Psoas muscle (tissue), 8 donors: Measurements from ENCODE around the gene PRKD2. TPM values are rescaled to one million over a fixed set of nuclear protein-coding genes. Genes with fewer than 3 reads are reported as not detected.

Source experiments
- ATAC-seq, 4 donors: fragments of 200-7000 bp; cut with Tn5 transposase; one replicate each; pipeline ENCODE4 v1.9.1; 2020; ENCODE audit warnings: moderate library complexity in 3 of 4, mild to moderate bottlenecking in 2 of 4
- DNase-seq, 2 donors: peaks; one replicate each; pipeline ENCODE4 v3.0.0-alpha.2; 2020
- H3K27ac ChIP-seq: fragments of 200-600 bp; one replicate; pipeline ENCODE4 v1.8.0; 2022
- H3K27me3 ChIP-seq, 3 donors: fragments of 200-600 bp in 1 of 3; one replicate each; pipeline versions ENCODE4 v1.6.1 to v1.8.0; 2013 to 2022; ENCODE audit warnings: low read length in 2 of 3, mild to moderate bottlenecking in 2 of 3, moderate library complexity in 1 of 3; ENCODE audit not compliant: insufficient read depth in 3 of 3
- H3K36me3 ChIP-seq, 2 donors: fragments of 200-600 bp in 1 of 2; one replicate each; pipeline versions ENCODE4 v1.6.1 to v1.8.0; 2013 to 2022; ENCODE audit warnings: low read depth in 1 of 2, mild to moderate bottlenecking in 1 of 2, moderate library complexity in 1 of 2; ENCODE audit not compliant: insufficient read depth in 1 of 2
- H3K4me1 ChIP-seq: fragments of 200-600 bp; one replicate; pipeline ENCODE4 v1.8.0; 2022
- H3K4me3 ChIP-seq: fragments of 200-600 bp; one replicate; pipeline ENCODE4 v1.8.0; 2022; ENCODE audit warnings: mild to moderate bottlenecking
- H3K9me3 ChIP-seq: fragments of 200-600 bp; one replicate; pipeline ENCODE4 v1.8.0; 2022
- WGBS, 3 donors: extraction: QIAGEN DNeasy Blood & Tissue Kit; methylation state at CpG; one replicate each; pipeline versions ENCODE4 v1.1.6 to v1.1.7; 2013; 5-methylcytosine and 5-hydroxymethylcytosine counted together
- intact Hi-C, 2 donors: fragments of 100-400 bp; cut with DNase I; formaldehyde crosslinking; loops; one replicate each; pipeline versions ENCODE4 v1.11.0 to v1.14.2; 2022
- polyA plus RNA-seq, 3 donors: library from polyadenylated mRNA; stranded (reverse); fragments of 200-250 nt; gene quantifications; one replicate each; pipeline ENCODE4 v1.2.3, GENCODE V29; 2013
- total RNA-seq, 4 donors: library from RNA; stranded (reverse); fragmentation: NEBNext Ultra II Directional in 2 of 4; extraction: Animal tissue kit (Norgen Biotek cat#: 25700) in 2 of 4; gene quantifications; one replicate each; pipeline versions ENCODE4 v1.2.1 to v1.2.4, GENCODE V29; 2021 to 2023
- TF ChIP-seq, protein P1 (sequence below): fragments of 200-600 bp; IDR thresholded peaks from one replicate; pipeline ENCODE4 v1.8.0; 2022; ENCODE audit warnings: antibody characterized with exemption
- donor health status: healthy with polysubstance abuse.
- donor health status: DM: no; HTN: no; CAD: no; lungs with moderate emphysema.
- donor health status: Bipolar disorder and iron deficiency.
- donor health status: healthy.
- donor health status: DM: yes; HTN: yes; CAD: no.
- donor health status: DM: no; HTN: no; CAD: no.
- donor health status: DM: no; HTN: no; CAD: no.
- donor health status: DM: yes; HTN: yes; CAD: no.

The PRKD2 gene
- total and polyA plus RNA-seq, 7 donors, result 4.0 to 9.1 (median 6.9) TPM

DNA sequence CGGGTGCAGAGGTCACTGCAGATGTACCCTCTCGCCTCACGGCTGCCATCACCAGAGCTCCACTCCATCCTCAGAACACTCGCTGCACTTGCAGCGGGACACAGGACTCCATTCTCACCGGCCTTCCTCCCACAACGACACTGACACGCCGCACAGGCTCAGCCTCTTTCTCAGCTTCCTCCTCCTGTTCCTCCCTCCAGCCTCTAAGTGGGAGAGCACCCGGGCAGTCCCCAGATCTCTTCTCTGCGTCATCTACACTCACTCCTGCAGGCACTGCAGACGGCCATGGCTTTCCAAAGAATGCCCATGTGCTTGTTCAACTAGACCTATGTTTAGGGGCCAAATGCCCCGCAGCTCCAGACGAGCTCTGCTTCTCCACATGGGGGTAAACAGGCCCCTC lies 14.7 kb upstream of the PRKD2 start:
- no peaks in the 10 kb centered on the region for H3K4me1 ChIP-seq
- peak in 1 of 2 donors; percentile 53 for DNase-seq
- peaks cover 0 to 99% of the 10 kb centered on the region in 2 donors for H3K36me3 ChIP-seq
- intact Hi-C loops, result no loop called here
- no peaks in the 10 kb centered on the region for H3K27me3 ChIP-seq
- H3K4me3 ChIP-seq, result no peak overlapping the region
- H3K27ac ChIP-seq, result no peak overlapping the region
- H3K9me3 ChIP-seq, result no peaks in the 10 kb centered on the region
- TF ChIP-seq, protein P1, sequence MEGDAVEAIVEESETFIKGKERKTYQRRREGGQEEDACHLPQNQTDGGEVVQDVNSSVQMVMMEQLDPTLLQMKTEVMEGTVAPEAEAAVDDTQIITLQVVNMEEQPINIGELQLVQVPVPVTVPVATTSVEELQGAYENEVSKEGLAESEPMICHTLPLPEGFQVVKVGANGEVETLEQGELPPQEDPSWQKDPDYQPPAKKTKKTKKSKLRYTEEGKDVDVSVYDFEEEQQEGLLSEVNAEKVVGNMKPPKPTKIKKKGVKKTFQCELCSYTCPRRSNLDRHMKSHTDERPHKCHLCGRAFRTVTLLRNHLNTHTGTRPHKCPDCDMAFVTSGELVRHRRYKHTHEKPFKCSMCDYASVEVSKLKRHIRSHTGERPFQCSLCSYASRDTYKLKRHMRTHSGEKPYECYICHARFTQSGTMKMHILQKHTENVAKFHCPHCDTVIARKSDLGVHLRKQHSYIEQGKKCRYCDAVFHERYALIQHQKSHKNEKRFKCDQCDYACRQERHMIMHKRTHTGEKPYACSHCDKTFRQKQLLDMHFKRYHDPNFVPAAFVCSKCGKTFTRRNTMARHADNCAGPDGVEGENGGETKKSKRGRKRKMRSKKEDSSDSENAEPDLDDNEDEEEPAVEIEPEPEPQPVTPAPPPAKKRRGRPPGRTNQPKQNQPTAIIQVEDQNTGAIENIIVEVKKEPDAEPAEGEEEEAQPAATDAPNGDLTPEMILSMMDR, result no peak
- 76 to 86% (median 84%) methylated on average over 14 of the region's 14 CpGs for WGBS, 3 donors
- no peak for ATAC-seq

DNA sequence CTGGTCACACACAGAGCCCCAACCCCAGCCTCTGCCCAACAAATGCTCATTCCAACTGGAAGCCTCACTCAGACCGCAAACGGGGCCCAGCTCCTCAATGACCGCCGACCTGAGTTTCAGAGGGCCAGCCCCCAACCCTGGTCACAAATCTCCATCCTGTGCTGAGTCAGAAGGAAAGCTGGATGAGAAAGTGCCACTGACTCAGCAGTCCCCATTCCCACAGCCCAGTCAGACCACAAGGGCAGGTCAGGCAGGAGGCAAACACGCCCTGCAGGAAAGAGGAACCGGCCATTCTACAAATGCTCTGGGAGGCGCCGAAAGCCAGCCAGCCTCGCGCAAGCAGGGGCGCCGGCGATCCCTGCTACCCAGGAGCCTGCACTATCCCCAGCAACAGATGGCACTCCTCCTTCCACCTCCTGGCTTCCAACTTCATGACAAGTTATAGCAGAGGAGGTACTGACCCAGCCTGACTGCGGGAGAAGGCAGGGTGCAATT lies 14.1 kb upstream of the PRKD2 start:
- TF ChIP-seq, protein P1, result no peak
- Histone ChIP-seq H3K36me3 (peaks cover 0 to 100% of the 10 kb centered on the region in 2 donors), H3K27ac (no peak overlapping the region), H3K4me3 (no peak overlapping the region), H3K4me1 (no peaks in the 10 kb centered on the region), H3K27me3 (no peaks in the 10 kb centered on the region), H3K9me3 (no peaks in the 10 kb centered on the region)
- intact Hi-C loops, result no loop called here
- 67 to 77% (median 77%) methylated on average over 14 of the region's 14 CpGs for WGBS, 3 donors
- DNase-seq (peak in 1 of 2 donors; percentile 72), ATAC-seq (peak in 3 of 4 donors; percentile 23 to 33 (median 26))

DNA sequence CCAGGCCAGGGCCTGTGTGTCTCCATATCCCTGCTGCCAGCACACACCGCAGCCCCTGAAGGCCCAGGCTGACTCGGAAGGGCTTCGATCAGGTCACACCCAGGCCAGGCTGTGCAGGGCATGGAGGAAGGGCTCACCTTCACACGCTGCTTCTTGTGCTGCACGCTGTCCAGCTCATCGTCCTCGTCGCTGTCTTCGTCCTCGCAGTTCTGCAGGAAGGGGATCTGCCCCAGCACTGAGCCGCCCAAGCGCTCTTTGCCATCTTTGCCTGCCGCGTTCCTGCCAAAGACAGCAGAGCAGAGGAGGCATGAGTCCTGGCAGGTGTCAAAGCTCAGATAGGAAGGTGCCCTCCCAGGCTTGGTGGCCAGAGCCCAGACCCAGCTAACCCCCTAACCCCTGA lies 13.7 kb upstream of the PRKD2 start:
- Histone ChIP-seq H3K9me3 (no peaks in the 10 kb centered on the region), H3K4me1 (no peaks in the 10 kb centered on the region), H3K4me3 (no peak overlapping the region), H3K27me3 (no peaks in the 10 kb centered on the region), H3K27ac (no peak overlapping the region), H3K36me3 (peaks cover 0 to 100% of the 10 kb centered on the region in 2 donors)
- TF ChIP-seq, protein P1, result no peak
- no peak for ATAC-seq
- intact Hi-C loops, result no loop called here
- DNase-seq, result peak in 1 of 2 donors; percentile 42
- 94 to 97% (median 96%) methylated on average over 14 of the region's 14 CpGs for WGBS, 3 donors

DNA sequence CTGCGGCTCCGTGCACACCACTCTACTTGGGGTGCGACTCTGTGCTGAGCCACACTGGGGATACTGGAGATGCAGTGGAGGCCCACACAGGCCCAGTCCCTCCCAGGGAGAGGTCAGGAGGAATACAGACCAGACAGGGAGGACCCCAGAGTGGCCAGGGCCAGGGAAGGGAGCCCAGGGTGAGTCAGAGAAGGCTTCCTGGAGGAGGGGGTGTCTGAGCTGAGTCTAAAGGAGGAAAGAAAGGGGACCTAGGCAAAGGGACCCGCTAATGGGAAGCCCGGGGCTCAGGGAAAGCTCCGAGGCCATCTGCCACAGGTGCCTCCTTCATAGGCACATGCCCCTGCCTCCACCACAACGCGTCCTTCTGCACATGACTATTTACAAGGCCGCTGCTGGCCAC lies 13.3 kb upstream of the PRKD2 start:
- H3K27ac ChIP-seq, result no peak overlapping the region
- H3K4me3 ChIP-seq, result no peak overlapping the region
- no peaks in the 10 kb centered on the region for H3K4me1 ChIP-seq
- TF ChIP-seq, protein P1, result no peak
- intact Hi-C loops, result no loop called here
- H3K36me3 ChIP-seq, result peaks cover 0 to 100% of the 10 kb centered on the region in 2 donors
- DNase-seq (no peak), ATAC-seq (no peak)
- H3K27me3 ChIP-seq, result no peaks in the 10 kb centered on the region
- WGBS, 3 donors, result 95 to 98% (median 95%) methylated on average over 9 of the region's 9 CpGs
- H3K9me3 ChIP-seq, result no peaks in the 10 kb centered on the region

DNA sequence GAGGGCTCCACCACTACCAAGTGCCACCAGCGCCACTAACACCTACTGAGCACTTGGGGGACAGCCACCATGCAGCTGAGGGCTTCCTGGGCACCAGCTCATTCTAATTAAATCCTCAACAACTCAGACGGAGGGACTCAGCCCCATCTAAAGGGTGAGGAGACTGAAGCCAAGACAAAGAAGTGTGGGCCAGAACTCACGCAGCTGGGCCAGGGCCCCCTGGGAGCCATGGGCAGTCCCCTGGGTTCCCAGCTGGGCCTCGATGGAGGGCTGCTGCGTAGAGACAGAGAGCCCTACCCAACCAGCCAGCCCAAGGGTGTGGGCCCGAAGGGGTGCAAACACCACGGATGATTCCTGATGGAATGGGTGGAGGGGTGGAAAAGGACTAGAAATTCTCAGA lies 12.8 kb upstream of the PRKD2 start:
- Histone ChIP-seq H3K27ac (no peak overlapping the region), H3K4me3 (no peak overlapping the region), H3K27me3 (no peaks in the 10 kb centered on the region), H3K9me3 (no peaks in the 10 kb centered on the region), H3K4me1 (no peaks in the 10 kb centered on the region), H3K36me3 (peaks cover 0 to 100% of the 10 kb centered on the region in 2 donors)
- ATAC-seq, result no peak
- intact Hi-C loops, result loop anchor here in 1 of 2 donors (2.0 kb wide), 1 partner anchor 17 kb away; no protein-coding TSS in a partner anchor
- 72 to 82% (median 76%) methylated on average over 7 of the region's 7 CpGs for WGBS, 3 donors
- no peak for DNase-seq
- TF ChIP-seq, protein P1, result no peak
